Activated CD8-positive, alpha-beta memory T cell treated with anti-CD3 and anti-CD28 coated beads, Interleukin-2, amount 50 U/mL, for 24 hours (primary cell): Measurements from ENCODE around the gene NENF.
A peak's percentile ranks its signal among the peaks of the same experiment; 100 is the strongest.
"Not testable (repeated sequence)": the region's sequence is repeated elsewhere in the genome, so short reads cannot be mapped to it uniquely, and the experiment has no call there.

Experiments
- DNase-seq: peaks from one replicate; pipeline ENCODE4 v3.0.0-alpha.2; 2020; ENCODE audit errors: extremely low read depth

NENF gene

DNA sequence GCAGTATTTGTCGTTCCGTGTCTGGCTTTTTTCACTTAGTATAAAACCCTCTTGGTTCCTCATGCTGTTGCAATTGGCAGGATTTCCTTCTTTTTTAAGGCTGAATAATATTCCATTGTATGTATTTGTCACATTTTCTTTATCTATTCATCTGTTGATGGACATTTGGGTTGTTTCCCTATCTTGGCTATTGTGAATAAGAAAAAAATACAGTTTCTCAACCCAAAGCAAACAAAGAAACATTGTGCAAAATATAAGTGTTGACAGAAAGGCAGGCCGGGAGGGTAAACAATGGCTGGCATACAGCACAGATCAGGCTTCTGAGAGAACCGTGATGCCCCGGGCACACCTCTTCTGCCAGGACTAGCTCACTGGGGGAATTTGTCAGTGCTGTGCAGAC, 26.9 kb downstream of the NENF start:
- no peak for DNase-seq

DNA sequence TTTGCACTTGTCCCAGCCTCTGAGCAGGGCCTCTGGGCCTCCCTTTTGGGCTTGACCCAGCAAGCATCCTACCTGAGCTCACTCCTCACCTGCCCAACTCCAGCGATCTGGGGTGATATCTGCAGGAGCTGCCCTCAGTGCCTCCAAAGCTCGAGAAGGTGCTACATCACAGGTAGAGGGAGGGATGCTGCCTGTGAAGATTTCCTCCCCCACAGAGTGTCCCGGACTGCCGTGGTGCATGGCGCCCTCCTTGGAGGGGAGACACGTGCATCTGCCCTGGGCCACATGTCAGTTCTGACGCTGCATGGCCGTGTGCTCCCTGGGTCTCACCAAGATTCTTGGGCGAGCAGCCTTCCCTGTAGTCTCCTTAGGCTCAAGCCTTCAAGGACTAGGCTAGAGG, 27.7 kb downstream of the NENF start:
- DNase-seq, result no peak

DNA sequence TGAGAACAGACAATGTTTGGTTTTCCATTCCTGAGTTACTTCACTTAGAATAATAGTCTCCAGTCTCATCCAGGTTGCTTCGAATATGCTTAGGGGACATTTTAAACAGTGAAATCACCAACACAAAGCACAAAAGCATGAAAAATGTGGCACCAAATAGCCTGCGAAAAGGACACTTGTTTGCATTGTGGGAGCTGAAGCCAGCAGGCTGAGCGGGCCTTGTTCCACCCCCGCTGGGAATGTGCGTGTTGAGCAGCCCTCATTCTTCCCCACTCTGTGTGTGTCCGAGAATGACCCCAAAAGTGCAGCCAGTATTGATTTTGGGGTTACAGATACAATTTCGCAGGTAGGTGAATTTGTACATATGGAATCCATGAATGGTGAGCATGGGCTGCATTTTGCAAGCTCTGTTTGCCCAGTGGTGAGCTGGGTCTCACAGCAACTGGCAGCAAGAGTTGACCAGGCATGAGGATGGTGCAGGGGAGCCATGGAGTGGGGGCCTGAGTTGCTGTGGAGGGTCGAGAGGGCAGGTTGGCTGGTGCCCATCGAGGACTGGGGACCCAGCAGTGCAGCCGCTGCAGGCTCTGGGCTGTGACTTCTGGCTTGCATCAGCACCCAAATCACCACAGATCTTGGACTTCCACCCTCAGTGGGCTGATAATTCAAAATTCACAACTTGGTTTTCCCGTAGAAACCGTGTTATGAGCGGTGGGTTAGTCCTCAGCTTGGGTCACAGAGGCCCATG, 29.4 kb downstream of the NENF start:
- no peak for DNase-seq

DNA sequence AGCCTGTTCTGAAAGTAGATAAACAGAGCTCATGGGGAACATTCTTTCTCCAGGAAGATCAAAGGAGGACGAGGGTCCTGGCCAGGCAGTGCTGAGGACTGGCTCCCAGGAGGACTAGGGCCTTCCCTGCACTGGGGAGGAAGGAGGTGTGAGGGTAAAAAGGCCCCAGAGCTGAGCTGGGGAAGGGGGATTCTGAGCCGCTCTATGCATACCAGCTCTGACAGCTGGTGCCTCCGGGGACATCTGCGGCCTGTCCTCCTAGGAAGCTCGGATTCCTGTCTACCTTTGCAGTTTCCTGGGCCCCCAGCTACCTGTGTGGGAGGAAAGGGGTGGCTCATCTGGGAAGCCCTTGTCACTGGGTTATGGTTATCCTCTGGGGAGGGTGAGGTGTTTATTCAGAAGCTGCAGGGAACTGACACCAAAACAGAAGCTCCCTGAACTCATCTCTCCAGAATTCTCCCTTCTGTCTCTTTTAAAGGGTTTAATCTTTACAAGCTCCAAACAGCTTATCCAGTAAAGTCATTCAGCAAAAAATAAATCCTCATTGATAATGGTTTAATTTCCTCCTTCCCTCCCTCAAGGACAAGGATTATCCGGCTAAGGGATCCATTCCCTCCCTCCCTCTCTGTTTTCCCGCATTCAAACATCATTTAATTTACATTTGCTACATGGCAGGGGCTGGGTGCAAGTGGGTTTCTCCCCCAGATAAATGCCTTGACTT, 31.0 kb downstream of the NENF start:
- no peak for DNase-seq

DNA sequence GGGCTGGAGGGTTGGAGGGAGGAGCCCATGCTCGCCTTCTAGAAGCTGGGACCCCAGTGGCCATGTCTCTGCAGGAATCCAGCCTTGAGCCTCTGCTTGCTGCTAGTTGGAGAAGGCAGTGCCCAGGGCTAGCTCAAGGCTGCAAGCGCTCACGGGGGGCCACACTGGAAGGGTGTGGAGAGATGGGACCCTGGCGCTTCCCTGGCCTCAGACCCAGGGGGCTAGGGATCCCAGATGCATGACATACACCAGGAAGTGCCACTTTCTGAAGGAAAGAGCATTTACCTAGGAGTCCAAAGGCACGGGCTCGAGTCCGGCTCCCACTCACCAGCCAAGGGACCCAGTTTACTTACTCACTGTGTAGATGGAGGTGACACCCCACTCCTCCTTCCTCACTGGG, 32.6 kb downstream of the NENF start:
- DNase-seq, result no peak

DNA sequence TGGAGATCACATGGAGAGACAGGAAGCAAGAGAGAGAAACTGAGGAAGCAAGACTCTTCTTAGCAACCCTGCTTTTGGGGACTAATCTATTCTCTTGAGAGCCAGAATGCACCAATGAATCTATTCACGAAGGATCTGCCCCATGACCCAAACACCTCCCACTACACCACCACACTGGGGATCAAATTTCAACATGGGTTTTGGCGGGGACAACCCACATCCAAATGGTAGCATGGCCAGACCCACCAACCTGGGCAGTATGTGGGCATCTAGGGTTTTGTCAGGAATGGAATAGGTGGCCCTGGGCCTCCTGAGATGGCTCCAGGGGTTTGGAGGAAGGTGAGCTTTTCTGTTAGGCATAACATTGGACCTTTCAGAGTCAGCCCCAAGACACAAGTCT, 33.7 kb downstream of the NENF start:
- no peak for DNase-seq

GRCh38 chr1:212466898-212467650, 34.4 kb downstream of the NENF start:
- no peak for DNase-seq

DNA sequence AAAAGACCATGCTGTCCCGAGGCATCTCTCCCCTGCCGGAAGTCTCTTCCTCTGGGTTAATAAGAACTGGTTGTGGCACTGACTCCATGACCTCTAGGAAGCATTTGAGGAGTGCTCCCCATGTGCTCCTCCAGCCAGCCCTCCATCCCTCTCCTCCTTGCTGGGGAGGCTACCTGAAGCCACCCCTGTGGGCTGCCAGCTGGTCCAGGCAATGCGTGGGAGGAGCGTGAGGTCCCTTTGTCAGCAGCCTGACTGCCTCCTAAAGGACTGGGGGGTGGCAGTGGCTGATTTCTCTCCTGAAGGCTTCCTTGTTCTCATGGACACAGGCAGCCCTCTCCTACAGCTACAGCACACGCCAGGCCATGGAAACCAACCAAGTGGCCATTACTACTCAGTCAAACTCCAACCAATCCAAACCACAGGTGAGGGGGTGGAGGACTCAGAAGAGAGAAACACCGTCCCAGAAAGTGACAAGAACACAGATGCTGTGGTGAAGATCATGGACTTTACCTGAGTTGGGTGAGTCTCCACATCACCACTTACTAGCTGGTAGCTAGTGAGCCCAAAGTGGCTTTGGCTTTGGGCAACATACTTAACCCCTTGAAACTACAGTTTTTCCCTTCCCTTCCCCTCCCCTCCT, 35.2 kb downstream of the NENF start:
- DNase-seq, result no peak

GRCh38 chr1:212470059-212470458, 37.3 kb downstream of the NENF start:
- DNase-seq, result no peak

DNA sequence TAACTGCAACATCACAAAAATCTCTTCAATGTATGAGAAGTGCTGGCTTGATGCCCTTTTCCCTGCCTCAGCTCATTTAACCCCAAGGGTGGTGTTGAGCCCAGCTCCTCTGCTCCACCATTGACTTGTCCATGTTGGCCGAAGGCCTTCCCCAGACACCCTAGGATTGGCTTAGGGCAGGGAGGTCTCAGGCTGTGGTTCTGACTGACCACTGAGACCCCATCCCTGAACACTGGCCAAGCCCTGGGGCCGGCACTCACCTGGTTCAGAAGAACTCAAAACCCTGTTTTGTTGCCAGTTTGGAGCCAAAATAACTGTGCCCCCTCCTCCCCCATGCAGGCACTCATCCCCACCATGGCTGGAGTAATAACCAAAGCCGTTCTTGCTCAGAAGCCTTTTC, 38.6 kb downstream of the NENF start:
- no peak for DNase-seq

- no peak for DNase-seq
Measured at GRCh38 chr1:212471891-212472675, 39.4 kb downstream of the NENF start.

- DNase-seq, result no peak
Measured at GRCh38 chr1:212473729-212474128, 41.0 kb downstream of the NENF start.

- no peak for DNase-seq
Measured at GRCh38 chr1:212475151-212475550, 42.4 kb downstream of the NENF start.

DNA sequence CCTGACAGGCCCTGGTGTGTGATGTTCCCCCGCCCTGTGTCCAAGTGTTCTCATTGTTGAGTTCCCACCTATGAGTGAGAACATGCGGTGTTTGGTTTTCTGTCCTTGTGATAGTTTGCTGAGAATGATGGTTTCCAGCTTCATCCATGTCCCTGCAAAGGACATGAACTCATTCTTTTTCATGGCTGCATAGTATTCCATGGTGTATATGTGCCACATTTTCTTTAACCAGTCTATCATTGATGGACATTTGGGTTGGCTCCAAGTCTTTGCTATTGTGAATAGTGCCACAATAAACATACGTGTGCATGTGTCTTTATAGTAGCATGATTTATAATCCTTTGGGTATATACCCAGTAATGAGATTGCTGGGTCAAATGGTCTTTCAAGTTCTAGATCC, 43.1 kb downstream of the NENF start:
- not testable (repeated sequence) for DNase-seq

GRCh38 chr1:212477014-212477679, 44.4 kb downstream of the NENF start:
- peak; percentile 47 for DNase-seq

DNA sequence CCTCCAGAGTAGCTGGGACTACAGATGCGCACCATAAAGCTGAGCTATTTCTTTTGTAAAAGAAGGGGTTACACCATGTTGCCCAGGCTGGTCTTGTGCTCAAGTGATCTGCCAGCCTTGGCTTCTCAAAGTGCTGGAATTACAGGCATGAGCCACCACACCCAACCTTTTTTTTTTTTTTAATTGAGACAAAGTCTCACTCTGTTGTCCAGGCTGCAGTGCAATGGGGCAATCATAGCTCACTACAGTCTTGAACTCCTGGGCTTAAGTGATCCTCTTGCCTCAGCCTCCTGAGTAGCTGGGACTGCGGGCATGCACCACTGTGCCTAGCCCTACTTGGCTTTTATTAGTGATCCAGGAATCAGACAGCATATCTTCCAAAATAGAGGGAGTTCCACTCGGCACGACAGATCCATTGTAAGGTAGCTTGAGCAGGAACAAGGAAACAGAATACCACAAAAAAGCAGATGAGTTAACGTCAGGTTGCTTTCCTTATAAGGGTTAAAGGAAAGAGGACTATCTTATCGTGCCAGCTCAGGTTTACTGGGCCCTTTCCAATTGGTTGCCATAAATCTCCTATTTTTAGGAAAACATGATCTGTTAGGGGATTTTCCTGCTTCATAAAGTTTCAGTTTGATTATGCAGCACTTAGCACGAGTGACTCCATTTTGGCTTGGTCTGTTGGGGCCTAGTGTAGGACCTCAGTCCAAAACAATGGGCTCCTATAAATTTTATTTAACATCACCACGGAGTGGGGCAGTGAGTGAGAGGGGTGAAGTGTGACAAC, 45.2 kb downstream of the NENF start:
- no peak for DNase-seq

DNA sequence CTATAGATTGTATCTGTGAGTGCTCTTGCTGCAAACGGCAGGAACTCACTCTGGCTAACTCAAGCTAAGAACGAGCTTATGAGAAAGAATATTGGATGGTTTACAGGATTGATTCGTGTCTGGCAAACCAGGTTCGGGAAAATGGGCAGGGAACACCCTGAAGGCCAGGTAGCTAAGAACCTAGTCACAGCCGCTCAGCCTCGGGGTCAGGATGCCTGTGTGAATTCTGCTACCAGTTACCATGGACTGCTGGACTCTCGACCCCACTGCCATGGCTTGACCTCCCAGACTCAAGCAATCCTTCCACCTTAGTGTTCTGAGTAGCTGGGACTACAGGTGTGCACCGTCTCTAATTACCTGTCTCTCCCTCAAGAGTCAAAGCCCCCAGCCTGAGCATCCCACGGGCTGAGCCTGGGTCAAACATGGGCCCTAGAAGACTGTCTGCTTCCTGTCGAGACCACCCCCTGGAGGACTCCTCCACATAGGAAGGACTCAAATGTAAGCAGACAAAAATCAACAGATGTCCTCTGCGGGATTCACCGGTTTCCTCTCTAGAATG, 45.8 kb downstream of the NENF start:
- DNase-seq, result no peak

GRCh38 chr1:212479188-212479587, 46.5 kb downstream of the NENF start:
- DNase-seq, result no peak

- DNase-seq, result not testable (repeated sequence)
Measured at GRCh38 chr1:212480711-212481437, 48.2 kb downstream of the NENF start.
